T-helper 2 cell (primary cell): ENCODE data around the gene GDPGP1.
"Not testable (repeated sequence)": the region's sequence is repeated elsewhere in the genome, so short reads cannot be mapped to it uniquely, and the experiment has no call there.

Source experiments
- DNase-seq, 5 experiments: peaks; one replicate each; pipeline versions ENCODE4 v3.0.0 to v3.0.0-alpha.2; 2012 to 2022

The GDPGP1 gene

DNA sequence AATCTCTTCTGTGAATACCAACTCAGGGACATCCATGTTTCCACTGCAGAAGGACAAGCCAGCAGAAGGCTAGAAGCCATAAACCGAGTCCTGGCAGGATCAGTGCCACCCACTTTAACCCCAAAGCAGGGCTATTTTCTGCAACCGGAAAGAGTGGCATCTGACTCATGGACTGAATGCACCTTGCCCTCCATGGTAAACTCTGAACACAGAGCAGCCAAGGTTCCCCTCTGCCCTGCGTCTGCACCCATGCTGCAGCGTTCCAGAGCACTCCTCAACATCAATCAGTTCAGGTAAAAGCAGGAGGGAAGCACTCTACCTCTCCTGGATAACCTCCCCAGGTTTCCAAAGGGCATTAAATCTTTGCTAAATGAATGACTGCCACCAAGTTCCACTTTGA, 30.7 kb downstream of the GDPGP1 start:
- DNase-seq, result peak in 2 of 5 experiments; percentile 6 to 80

GRCh38 chr15:90265271-90266060, 31.5 kb downstream of the GDPGP1 start, which contains the start of gene NGRN:
Gene NGRN, plus strand, starts transcription at chr15:90265672. Its CDS starts 41 bp downstream, at chr15:90265713.
- DNase-seq, result peak; percentile 70 to 96 (median 89)

DNA sequence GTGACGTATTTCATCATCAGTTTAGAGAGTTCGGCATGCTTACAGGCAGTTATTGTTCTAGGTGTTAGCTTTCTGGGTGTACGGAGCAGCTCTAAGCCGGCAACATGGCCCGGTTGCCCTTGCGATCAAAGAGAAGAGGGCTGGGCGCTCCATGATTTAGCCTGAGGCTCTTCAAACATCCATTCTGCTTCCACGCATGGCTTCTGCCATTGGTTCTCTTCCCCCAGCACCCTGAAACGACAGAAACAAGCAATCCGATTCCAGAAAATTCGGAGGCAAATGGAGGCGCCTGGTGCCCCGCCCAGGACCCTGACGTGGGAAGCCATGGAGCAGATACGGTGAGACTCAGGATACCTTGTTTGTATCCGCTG, 32.0 kb downstream of the GDPGP1 start:
- peak in 4 of 5 experiments; percentile 9 to 63 (median 38) for DNase-seq

- DNase-seq, result peak in 2 of 5 experiments; percentile 16 to 57
Measured at GRCh38 chr15:90266485-90266884, 32.5 kb downstream of the GDPGP1 start.

DNA sequence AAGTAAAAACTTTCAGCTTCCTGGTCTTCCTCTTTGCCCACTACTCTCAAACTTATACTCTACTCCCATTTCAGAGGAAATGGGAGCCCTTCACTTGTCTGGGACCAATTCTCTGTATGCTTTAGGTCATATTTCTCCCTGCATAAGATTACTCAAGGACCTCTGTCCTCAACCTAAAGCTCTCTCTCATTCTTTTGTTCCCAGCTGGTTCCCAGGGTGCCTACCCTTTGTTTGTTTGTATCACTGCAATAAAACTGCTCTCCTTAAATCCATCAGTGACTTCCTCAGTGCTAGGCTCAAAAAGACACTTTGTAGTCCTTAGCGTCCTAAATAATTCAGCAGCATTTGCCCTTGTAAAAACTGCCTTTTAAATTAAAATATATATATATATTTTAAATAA, 34.4 kb downstream of the GDPGP1 start:
- no peak for DNase-seq

DNA sequence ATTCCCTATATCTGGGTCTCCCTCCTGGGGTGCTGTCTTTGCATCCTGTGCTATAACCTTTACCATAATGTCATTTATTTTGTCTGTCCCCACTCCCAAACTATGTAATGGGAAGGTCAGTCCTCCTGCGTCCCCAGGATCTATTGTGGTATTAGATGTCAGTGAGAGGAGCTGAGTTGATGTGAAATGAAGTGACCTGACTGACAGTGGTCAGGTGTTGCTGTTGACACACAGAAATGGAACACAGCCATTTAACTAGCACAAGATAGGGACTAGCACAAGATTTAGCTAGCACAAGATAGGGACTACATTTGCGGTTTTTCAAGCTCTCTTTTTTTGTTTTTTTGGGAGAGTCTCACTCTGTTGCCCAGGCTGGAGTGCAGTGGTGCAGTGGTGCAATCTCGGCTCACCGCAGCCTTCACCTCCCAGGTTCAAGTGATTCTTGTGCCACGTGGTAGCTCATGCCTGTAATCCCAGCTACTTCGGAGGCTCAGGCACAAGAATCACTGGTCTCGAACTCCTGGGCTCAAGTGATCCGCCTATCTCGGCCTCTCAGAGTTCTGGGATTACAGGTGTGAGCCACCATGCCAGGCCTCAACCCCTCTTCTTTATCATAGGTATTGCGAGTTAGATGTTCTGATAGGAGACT, 36.6 kb downstream of the GDPGP1 start:
- no peak for DNase-seq

DNA sequence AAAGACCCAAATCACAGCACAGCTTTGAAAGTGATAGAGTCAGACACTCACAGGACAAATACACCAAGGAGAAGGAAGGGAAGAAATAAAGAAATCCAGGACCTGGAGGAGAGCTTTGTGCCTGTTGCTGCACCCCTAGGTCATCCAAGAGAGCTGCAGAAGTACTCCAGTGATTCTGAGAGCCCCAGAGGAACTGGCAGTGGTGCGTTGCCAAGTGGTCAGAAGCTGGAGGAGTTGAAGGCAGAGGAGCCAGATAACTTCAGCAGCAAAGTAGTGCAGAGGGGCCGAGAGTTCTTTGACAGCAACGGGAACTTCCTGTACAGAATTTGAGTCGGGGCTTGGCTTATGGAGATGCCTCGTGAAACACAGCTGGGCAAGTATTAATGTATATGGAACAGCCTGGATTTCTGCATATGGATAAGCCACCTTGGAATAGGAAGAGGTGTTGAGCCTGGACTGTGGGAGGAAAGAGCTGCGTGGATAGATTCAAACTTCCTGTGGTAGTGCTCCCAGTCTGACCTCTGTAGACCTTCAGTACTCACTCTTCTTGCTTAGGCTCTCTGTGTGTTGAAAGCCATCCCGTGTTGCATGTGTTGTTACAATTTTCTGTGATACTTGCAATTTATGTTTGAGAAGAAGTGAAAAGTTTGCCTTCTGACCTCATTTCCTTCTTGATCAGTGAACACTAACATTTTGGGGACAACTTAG, 37.6 kb downstream of the GDPGP1 start:
- DNase-seq, result no peak

GRCh38 chr15:90278467-90278866, 44.5 kb downstream of the GDPGP1 start:
- not testable (repeated sequence) for DNase-seq

DNA sequence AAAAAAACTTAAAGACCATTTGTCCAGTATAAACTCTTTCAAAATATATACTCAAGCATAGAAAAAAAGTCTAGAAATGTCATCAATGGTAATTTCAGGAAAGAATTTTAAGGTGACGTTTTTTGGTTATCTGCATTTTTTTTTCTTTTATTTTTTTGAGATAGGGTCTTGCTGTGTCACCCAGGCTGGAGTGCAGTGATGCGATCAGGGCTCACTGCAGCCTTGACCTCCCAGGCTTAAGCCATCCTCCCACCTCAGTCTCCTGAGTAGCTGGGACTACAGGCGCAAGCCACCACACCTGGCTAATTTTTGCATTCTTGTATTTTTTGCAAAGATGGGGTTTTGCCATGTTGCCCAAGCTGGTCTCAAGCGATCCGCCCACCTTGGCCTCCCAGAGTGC, 46.7 kb downstream of the GDPGP1 start:
- not testable (repeated sequence) for DNase-seq

GRCh38 chr15:90281637-90282036, 47.6 kb downstream of the GDPGP1 start:
- DNase-seq, result not testable (repeated sequence)

DNA sequence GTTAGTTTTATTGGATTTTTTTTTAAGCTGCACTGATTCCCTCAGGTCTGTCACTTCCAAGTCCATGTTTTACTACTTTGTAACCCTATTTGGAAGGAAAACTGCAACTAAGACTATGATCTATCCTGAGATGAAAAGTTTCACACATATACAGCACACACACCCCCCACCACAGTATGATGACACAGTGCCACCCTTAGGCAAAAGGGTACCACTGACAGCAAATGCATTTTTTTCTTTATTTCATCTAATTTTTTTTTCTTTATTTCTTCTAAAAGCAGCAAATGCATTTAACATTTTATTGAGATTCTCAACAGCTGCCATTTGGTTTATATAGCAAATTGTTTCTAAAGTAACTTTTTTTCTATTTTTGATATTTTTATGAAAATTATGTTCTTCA, 52.7 kb downstream of the GDPGP1 start:
- peak in 2 of 5 experiments; percentile 25 to 71 for DNase-seq

- DNase-seq, result no peak
Measured at GRCh38 chr15:90287101-90287500, 53.1 kb downstream of the GDPGP1 start.

GRCh38 chr15:90287946-90288345, 53.9 kb downstream of the GDPGP1 start:
- no peak for DNase-seq

- DNase-seq, result peak in 1 of 5 experiments; percentile 51
Measured at GRCh38 chr15:90291679-90292356, 57.8 kb downstream of the GDPGP1 start.

- peak; percentile 20 to 79 (median 54) for DNase-seq
Measured at GRCh38 chr15:90293040-90293810, 59.2 kb downstream of the GDPGP1 start.

- DNase-seq, result no peak
Measured at GRCh38 chr15:90294159-90294558, 60.1 kb downstream of the GDPGP1 start.

GRCh38 chr15:90294601-90295269, 60.7 kb downstream of the GDPGP1 start:
- DNase-seq, result no peak

DNA sequence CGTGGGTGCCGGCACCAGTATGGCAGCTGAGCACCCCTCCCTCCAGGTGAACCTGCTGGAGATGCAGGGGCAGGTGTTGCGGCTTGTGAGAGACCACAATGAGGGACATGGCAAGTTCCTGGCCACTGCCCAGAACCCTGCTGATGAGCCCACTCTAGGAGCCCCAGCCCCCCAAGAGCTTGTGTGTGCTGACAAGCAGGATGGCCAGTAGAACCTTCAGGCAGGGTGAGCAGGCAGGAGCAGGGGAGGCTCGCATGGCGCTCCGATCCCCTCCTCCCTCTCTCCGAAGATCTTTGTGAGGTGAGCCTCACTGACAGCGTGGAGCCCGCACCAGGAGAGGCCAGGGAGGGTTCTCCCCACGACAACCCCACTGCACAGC, 61.2 kb downstream of the GDPGP1 start:
- no peak for DNase-seq
